Adrenal gland (tissue), 12 donors: ENCODE results near the gene MUS81. TPM values are rescaled to one million over a fixed set of nuclear protein-coding genes. Genes with fewer than 3 reads are reported as not detected.

Source experiments
- DNase-seq, 7 donors: peaks; one replicate each; pipeline ENCODE4 v3.0.0-alpha.2; 2019 to 2020
- H3K27ac ChIP-seq, 5 donors: fragments of 200-600 bp; sonication (generic) in 4 of 5; 1 replicate in 3 of 5; 2 replicates in 2 of 5; pipeline versions ENCODE4 v1.5.1 to v1.8.0; 2016 to 2020; ENCODE audit warnings: mild to moderate bottlenecking in 1 of 5
- H3K27me3 ChIP-seq: fragments of 200-600 bp; 2 replicates; pipeline ENCODE4 v1.8.0; 2021
- H3K36me3 ChIP-seq, 2 donors: fragments of 200-600 bp; replicated peaks in 1 of 2; 1 replicate in 1 of 2; 2 replicates in 1 of 2; pipeline versions ENCODE4 v1.5.1 to v1.8.0; 2018 to 2022
- H3K4me1 ChIP-seq, 2 donors: fragments of 200-600 bp; replicated peaks in 1 of 2; 1 replicate in 1 of 2; 2 replicates in 1 of 2; pipeline versions ENCODE4 v1.5.1 to v1.8.0; 2018 to 2021
- H3K4me3 ChIP-seq, 4 donors: fragments of 200-600 bp; sonication (generic) in 3 of 4; one replicate each; pipeline ENCODE4 v1.5.1; 2016 to 2018
- H3K9me3 ChIP-seq, 3 donors: fragments of 200-600 bp; sonication (generic) in 1 of 3; replicated peaks in 1 of 3; 1 replicate in 2 of 3; 2 replicates in 1 of 3; pipeline versions ENCODE4 v1.5.1 to v1.8.0; 2016 to 2021
- CTCF ChIP-seq, 6 experiments: fragments of 450-650 bp in 4 of 6; fragments of 200-600 bp in 2 of 6; sonication (generic) in 1 of 6; IDR thresholded peaks; 1 replicate in 5 of 6; 2 replicates in 1 of 6; pipeline versions ENCODE4 v1.5.1 to v1.8.0; 2016 to 2021; ENCODE audit warnings: antibody characterized with exemption in 6 of 6, mild to moderate bottlenecking in 2 of 6, moderate library complexity in 1 of 6
- POLR2A ChIP-seq, 2 donors: fragments of 450-650 bp; IDR thresholded peaks; one replicate each; pipeline ENCODE4 v1.6.1; 2017; ENCODE audit warnings: antibody characterized with exemption in 2 of 2, mild to moderate bottlenecking in 2 of 2, moderate library complexity in 1 of 2
- WGBS, 4 donors: extraction: QIAGEN DNeasy Blood & Tissue Kit in 2 of 4; methylation state at CpG; one replicate each; pipeline versions ENCODE4 v1.1.5 to v1.1.7; 2013 to 2017; 5-methylcytosine and 5-hydroxymethylcytosine counted together
- intact Hi-C, 2 donors: fragments of 100-400 bp; cut with DNase I; formaldehyde crosslinking; loops; one replicate each; pipeline versions ENCODE4 v1.14.1 to v1.15.0; 2022 to 2023
- polyA plus RNA-seq, 3 donors: library from polyadenylated mRNA; stranded (reverse); fragments of 200-250 nt in 2 of 3; fragments of 350-450 nt in 1 of 3; fragmentation: Illumina TruSeq in 1 of 3; extraction: RNeasy Lipid Tissue Mini Kit (QIAGEN cat#74804) in 1 of 3; gene quantifications; one replicate each; pipeline ENCODE4 v1.2.3, GENCODE V29; 2013 to 2014
- total RNA-seq, 9 donors: library from RNA; depleted of rRNA in 4 of 9; stranded (reverse); fragments of >200 nt in 4 of 9; fragments of 120-200 nt in 1 of 9; fragmentation: NEBNext Ultra II Directional in 1 of 9; extraction: Animal tissue kit (Norgen Biotek cat#: 25700) in 1 of 9; gene quantifications; one replicate each; pipeline versions ENCODE4 v1.1.0 to v1.2.4, GENCODE V29; 2013 to 2023
- donor health status: healthy with polysubstance abuse.
- donor health status: Bipolar disorder and iron deficiency.
- donor health status: DM: yes; HTN: yes; CAD: no.
- donor health status: DM: no; HTN: no; CAD: no.
- donor health status: DM: no; HTN: no; CAD: no.
- donor health status: DM: yes; HTN: yes; CAD: no.

Gene MUS81
- total and polyA plus RNA-seq, 12 donors = 16.1 to 147 (median 41.1) TPM

- peak in 2 of 7 donors; percentile 42 to 48 for DNase-seq
- no peak for TF ChIP-seq CTCF (IDR thresholded peaks at IDR 0.05)
- TF ChIP-seq POLR2A (IDR thresholded peaks at IDR 0.05) = no peak
- Histone ChIP-seq H3K4me3 (no peak overlapping the region), H3K27ac (peak overlapping the region in 4 of 5 donors; percentile 52 to 99 (median 96)), H3K36me3 (no peaks in the 10 kb centered on the region), H3K27me3 (no peaks in the 10 kb centered on the region), H3K9me3 (no peaks in the 10 kb centered on the region), H3K4me1 (peaks cover 44% of the 10 kb centered on the region in 2 donors)
- 65 to 73% (median 68%) methylated on average over 7 to 16 of the region's 16 CpGs for WGBS, 4 donors
- intact Hi-C loops = no loop called here
These were observed 33.9 kb downstream of the MUS81 start for GRCh38 chr11:65894034-65894591.

- TF ChIP-seq POLR2A (IDR thresholded peaks at IDR 0.05) (no peak), CTCF (IDR thresholded peaks at IDR 0.05) (no peak)
- H3K27me3 ChIP-seq = no peaks in the 10 kb centered on the region
- H3K4me1 ChIP-seq = peaks cover 43% of the 10 kb centered on the region in 2 donors
- H3K4me3 ChIP-seq = no peak overlapping the region
- WGBS, 4 donors = 89 to 97% (median 94%) methylated on average over 3 to 5 of the region's 5 CpGs
- no peak for DNase-seq
- H3K9me3 ChIP-seq = no peaks in the 10 kb centered on the region
- intact Hi-C loops = no loop called here
- no peaks in the 10 kb centered on the region for H3K36me3 ChIP-seq
- no peak overlapping the region for H3K27ac ChIP-seq
These were observed 35.3 kb downstream of the MUS81 start for GRCh38 chr11:65895482-65895981.

DNA sequence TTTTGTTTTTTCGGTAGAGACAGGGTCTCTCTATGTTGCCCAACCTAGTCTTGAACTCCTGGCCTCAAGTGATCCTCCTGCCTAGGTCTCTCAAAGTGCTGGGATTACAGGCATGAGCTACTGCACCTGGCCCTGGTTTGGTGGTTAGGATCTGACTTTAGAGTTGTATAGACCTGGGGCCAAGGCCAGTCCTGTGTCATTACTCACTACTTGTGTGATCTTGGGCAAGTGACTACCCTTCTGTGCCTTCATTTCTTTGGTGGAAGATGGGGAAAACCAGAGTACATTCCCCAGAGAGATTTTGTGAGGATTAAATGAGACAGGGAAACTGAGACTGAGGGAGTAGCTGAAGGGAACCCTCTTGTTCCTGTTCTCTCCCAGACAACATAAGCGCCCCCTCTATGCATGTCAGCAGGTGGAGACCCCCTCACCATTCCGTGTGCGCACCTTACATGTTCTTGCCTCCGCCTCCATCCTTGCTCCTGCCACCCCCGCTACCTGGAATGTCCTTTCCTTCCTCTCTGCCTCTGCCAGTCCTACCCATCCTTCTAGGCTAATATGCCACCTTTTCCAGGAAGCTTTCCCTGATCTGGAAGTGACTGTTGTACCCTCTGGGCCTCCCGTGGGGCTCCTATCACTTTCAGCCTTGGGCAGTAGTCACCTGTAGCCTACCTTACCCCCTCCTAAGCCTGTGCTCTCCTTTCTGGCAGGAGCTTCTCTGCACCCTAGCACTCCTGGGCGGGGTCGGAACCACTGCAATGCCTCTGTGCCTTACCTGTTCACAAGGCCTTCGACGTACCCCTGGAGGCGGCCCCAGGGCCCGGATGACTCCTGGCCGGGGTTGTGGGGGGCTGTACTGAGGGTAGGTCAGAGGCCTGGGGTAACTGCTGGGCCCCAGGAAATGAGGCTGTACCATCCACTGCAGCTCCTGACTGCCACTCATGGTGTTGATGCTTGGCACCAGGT is 36.1 kb downstream of the MUS81 start:
- H3K9me3 ChIP-seq = no peaks in the 10 kb centered on the region
- H3K36me3 ChIP-seq = no peaks in the 10 kb centered on the region
- H3K27ac ChIP-seq = no peak overlapping the region
- DNase-seq = peak in 1 of 7 donors; percentile 23
- peaks cover 36 to 41% of the 10 kb centered on the region in 2 donors for H3K4me1 ChIP-seq
- intact Hi-C loops = no loop called here
- 93 to 98% (median 94%) methylated on average over 7 to 14 of the region's 14 CpGs for WGBS, 4 donors
- no peak for TF ChIP-seq POLR2A (IDR thresholded peaks at IDR 0.05)
- no peak overlapping the region for H3K4me3 ChIP-seq
- H3K27me3 ChIP-seq = no peaks in the 10 kb centered on the region

DNA sequence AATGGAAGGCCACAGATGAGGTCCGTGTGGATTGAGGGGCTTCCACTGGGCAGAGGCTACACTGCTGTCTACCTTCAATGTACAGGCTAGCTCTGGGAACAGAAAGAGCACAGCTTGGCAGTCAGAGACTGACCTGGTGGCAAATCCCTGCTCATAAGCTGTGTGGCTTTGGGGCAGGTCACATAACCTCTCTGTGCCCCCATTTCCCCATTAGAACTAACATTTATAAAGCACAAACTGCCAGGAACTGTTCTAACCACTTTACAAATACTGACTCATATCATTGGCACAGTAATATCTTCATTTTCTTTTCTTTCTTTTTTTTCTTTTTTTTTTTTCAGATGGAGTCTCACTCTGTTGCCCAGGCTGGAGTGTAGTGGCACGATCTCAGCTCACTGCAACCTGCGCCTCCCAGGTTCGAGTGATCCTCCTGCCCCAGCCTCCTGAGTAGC is 36.8 kb downstream of the MUS81 start:
- WGBS, 4 donors = 87 to 90% (median 88%) methylated on average over 4 of the region's 4 CpGs

More for the DNA sequence above, 36.8 kb downstream of the MUS81 start:
- Histone ChIP-seq H3K27me3 (no peaks in the 10 kb centered on the region), H3K4me3 (no peak overlapping the region), H3K36me3 (no peaks in the 10 kb centered on the region), H3K9me3 (no peaks in the 10 kb centered on the region), H3K27ac (no peak overlapping the region), H3K4me1 (peaks cover 28 to 34% of the 10 kb centered on the region in 2 donors)
- TF ChIP-seq CTCF (IDR thresholded peaks at IDR 0.05) (no peak), POLR2A (IDR thresholded peaks at IDR 0.05) (no peak)
- intact Hi-C loops = no loop called here
- no peak for DNase-seq
